PC-3 (cell line): ENCODE data around the gene PEX6.

Experiments
- EZH2 ChIP-seq: fragments of 300-600 bp; sonication (generic); IDR thresholded peaks from one replicate; pipeline ENCODE4 v1.6.1; 2017; ENCODE audit warnings: antibody characterized with exemption, mild to moderate bottlenecking, low read length; ENCODE audit not compliant: unreplicated experiment
- TF ChIP-seq, protein P1 (sequence below): fragments of 300-600 bp; sonication (generic); conservative IDR thresholded peaks from 2 replicates; pipeline ENCODE4 v1.5.1; 2017; ENCODE audit warnings: antibody characterized with exemption, low read depth, mild to moderate bottlenecking, low read length

DNA sequence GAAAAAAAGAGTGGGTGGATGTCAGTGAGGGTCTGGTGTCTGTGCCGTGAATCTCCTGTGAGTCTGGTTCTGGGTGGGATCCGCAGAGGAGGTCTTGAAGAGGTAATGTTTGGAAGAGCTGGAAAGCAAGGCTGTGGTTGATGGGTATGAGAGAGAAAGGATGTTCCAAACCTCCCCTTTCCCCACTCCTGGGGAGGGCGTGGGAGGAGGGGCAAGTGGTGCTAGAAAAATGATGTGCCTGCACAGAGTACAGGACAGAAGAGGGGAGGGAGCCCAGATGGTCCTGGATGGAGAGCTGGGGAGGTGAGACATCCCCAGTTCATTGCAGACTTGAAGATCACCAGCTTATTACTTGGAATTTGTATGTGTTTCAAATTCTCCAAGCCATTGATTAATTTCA lies 46.6 kb downstream of the PEX6 start:
- TF ChIP-seq, protein P1, sequence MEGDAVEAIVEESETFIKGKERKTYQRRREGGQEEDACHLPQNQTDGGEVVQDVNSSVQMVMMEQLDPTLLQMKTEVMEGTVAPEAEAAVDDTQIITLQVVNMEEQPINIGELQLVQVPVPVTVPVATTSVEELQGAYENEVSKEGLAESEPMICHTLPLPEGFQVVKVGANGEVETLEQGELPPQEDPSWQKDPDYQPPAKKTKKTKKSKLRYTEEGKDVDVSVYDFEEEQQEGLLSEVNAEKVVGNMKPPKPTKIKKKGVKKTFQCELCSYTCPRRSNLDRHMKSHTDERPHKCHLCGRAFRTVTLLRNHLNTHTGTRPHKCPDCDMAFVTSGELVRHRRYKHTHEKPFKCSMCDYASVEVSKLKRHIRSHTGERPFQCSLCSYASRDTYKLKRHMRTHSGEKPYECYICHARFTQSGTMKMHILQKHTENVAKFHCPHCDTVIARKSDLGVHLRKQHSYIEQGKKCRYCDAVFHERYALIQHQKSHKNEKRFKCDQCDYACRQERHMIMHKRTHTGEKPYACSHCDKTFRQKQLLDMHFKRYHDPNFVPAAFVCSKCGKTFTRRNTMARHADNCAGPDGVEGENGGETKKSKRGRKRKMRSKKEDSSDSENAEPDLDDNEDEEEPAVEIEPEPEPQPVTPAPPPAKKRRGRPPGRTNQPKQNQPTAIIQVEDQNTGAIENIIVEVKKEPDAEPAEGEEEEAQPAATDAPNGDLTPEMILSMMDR = no peak
- TF ChIP-seq EZH2 = no peak
